ENCODE measurements around the gene DPP4. TPM values are rescaled to one million over a fixed set of nuclear protein-coding genes. Genes with fewer than 3 reads are reported as not detected.

Gene DPP4
- total and polyA plus RNA-seq, 2 donors (not counting 3 experiments of a cell fraction or from before 2014, with no cell fraction given), result 0.84 to 6.2 TPM

DNA sequence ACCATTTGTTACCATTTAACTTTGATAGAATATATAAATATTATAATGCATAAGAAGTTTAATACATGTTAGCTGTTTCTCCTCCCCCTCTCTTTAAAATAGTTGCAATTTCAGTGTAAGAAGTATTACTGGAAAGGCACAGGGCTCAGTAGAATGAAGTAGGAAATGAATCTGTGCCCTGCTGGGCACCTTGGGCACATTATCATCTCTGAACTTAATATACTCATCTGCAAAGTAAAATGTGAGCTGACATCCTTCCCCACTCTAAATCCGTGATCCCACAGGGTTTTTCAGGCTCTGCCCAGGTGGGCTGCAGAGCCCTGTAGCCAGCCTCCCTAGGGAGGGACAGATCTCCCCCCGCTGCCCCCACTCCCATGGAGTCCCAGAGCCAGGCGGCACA lies 56.8 kb downstream of the DPP4 start:
- H3K4me2 ChIP-seq (ENCODE audit: insufficient read depth, low read length), result no peak overlapping the region
- no peak for FAIRE-seq
- no peaks in the 10 kb centered on the region for H3K9me1 ChIP-seq (replicated peaks; ENCODE audit: control insufficient read depth, extremely low read depth, insufficient read depth, low read length)
- H4K20me1 ChIP-seq (replicated peaks; ENCODE audit: control insufficient read depth, extremely low read depth, insufficient read depth, low read length), result no peaks in the 10 kb centered on the region
- TF ChIP-seq POLR2AphosphoS5 (IDR thresholded peaks at IDR 0.05; ENCODE audit: insufficient read depth, low read depth, low read length) (no peak), FOS (IDR thresholded peaks at IDR 0.05; ENCODE audit: borderline replicate concordance, insufficient read depth, low read length) (no peak), EZH2 (IDR thresholded peaks at IDR 0.05; ENCODE audit: borderline replicate concordance, low read depth, low read length, severe bottlenecking) (no peak), POLR2A (IDR thresholded peaks at IDR 0.05; ENCODE audit: low read depth, low read length) (no peak), GATA2 (IDR thresholded peaks at IDR 0.05; ENCODE audit: insufficient read depth, insufficient read length, low read depth, low read length) (no peak), MYC (IDR thresholded peaks at IDR 0.05; ENCODE audit: low read depth, low read length) (no peak), JUN (IDR thresholded peaks at IDR 0.05; ENCODE audit: borderline replicate concordance, insufficient read depth, insufficient read length, low read depth) (no peak)
- TF ChIP-seq, protein P1, sequence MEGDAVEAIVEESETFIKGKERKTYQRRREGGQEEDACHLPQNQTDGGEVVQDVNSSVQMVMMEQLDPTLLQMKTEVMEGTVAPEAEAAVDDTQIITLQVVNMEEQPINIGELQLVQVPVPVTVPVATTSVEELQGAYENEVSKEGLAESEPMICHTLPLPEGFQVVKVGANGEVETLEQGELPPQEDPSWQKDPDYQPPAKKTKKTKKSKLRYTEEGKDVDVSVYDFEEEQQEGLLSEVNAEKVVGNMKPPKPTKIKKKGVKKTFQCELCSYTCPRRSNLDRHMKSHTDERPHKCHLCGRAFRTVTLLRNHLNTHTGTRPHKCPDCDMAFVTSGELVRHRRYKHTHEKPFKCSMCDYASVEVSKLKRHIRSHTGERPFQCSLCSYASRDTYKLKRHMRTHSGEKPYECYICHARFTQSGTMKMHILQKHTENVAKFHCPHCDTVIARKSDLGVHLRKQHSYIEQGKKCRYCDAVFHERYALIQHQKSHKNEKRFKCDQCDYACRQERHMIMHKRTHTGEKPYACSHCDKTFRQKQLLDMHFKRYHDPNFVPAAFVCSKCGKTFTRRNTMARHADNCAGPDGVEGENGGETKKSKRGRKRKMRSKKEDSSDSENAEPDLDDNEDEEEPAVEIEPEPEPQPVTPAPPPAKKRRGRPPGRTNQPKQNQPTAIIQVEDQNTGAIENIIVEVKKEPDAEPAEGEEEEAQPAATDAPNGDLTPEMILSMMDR (IDR thresholded peaks at IDR 0.05; ENCODE audit: extremely low read depth in 1 of 2, insufficient read depth in 1 of 2, low read depth in 1 of 2, low read length in 2 of 2), result no peak
- TF ChIP-seq, protein P2, sequence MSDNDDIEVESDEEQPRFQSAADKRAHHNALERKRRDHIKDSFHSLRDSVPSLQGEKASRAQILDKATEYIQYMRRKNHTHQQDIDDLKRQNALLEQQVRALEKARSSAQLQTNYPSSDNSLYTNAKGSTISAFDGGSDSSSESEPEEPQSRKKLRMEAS (IDR thresholded peaks at IDR 0.05; ENCODE audit: insufficient read depth, insufficient read length), result no peak
- H3K27me3 ChIP-seq (ENCODE audit: control insufficient read depth in 2 of 2, insufficient read depth in 2 of 2, low read length in 2 of 2), result no peaks in the 10 kb centered on the region
- peaks cover 11% of the 10 kb centered on the region for H3K4me1 ChIP-seq (ENCODE audit: control insufficient read depth, extremely low read depth, insufficient read depth, low read length)
- CTCF ChIA-PET, result interaction anchor here (1.6 kb wide), 1 partner anchor 70 kb away, joined by 3 read pairs; no protein-coding TSS in a partner anchor
- no peak overlapping the region for H2AFZ ChIP-seq (ENCODE audit: low read depth, low read length)
- no peak for DNase-seq (ENCODE audit: low read depth, low spot score)
- no peaks in the 10 kb centered on the region for H3K9me3 ChIP-seq (replicated peaks; ENCODE audit: control insufficient read depth, insufficient read depth, low read length)
- POLR2A ChIA-PET, result no interaction called here
- H3K27ac ChIP-seq (ENCODE audit: insufficient read depth, low read depth, low read length), result no peak overlapping the region
- dilution Hi-C loops (cut with MboI; ENCODE audit: extremely low pct_ligation_motif_present, low sequenced_read_pairs), result no loop called here
- H3K4me3 ChIP-seq (replicated peaks in 1 of 3; ENCODE audit: insufficient read depth in 1 of 3, low read depth in 1 of 3, low read length in 3 of 3), result no peak overlapping the region
- H3K36me3 ChIP-seq (ENCODE audit: control insufficient read depth in 2 of 2, extremely low read depth in 1 of 2, insufficient read depth in 2 of 2, low read length in 2 of 2), result no peaks in the 10 kb centered on the region
- intact Hi-C loops (cut with micrococcal nuclease), result no loop called here
- no peaks in the 10 kb centered on the region for H3K79me2 ChIP-seq (ENCODE audit: control insufficient read depth, insufficient read depth, low read length)
- BruUV-seq (replicated peaks), result no TSS peak
- no peak overlapping the region for H3K9ac ChIP-seq (replicated peaks; ENCODE audit: extremely low read depth, insufficient read depth, low read length)
